Measurements from ENCODE around the gene ASPG.

Gene ASPG

GRCh38 chr14:104162495-104162894 is 77.0 kb downstream of the ASPG start:
- H2AFZ ChIP-seq (ENCODE audit: low read length), result no peak overlapping the region
- no peak overlapping the region for H3K4me2 ChIP-seq (ENCODE audit: low read depth, low read length)
- no peak overlapping the region for H3K4me3 ChIP-seq (ENCODE audit: low read length)
- H3K9ac ChIP-seq (ENCODE audit: low read length), result no peak overlapping the region
- H3K4me1 ChIP-seq (ENCODE audit: low read length), result no peaks in the 10 kb centered on the region
- H3K79me2 ChIP-seq (ENCODE audit: low read length), result no peaks in the 10 kb centered on the region
- no peak overlapping the region for H3K27ac ChIP-seq (ENCODE audit: low read length)
- no peak for DNase-seq
- H3K9me3 ChIP-seq (replicated peaks; ENCODE audit: insufficient read depth, low read length), result no peaks in the 10 kb centered on the region
- no peaks in the 10 kb centered on the region for H3F3A ChIP-seq (ENCODE audit: insufficient read depth, low read length)
- H3K27me3 ChIP-seq (replicated peaks; ENCODE audit: insufficient read depth, low read length), result peaks cover 5% of the 10 kb centered on the region; the same call in 1 of the 2 replicates
- H3K36me3 ChIP-seq (replicated peaks; ENCODE audit: insufficient read depth, low read length), result no peaks in the 10 kb centered on the region
- H4K20me1 ChIP-seq (ENCODE audit: insufficient read depth, low read length), result no peaks in the 10 kb centered on the region
- no peak for TF ChIP-seq CTCF (IDR thresholded peaks at IDR 0.05; ENCODE audit: low read length)
- no peak for TF ChIP-seq EZH2 (optimal IDR thresholded peaks at IDR 0.05; ENCODE audit: low read depth, low read length)
- no peak for TF ChIP-seq EZH2phosphoT487 (IDR thresholded peaks at IDR 0.05; ENCODE audit: low read length)
- no peaks in the 10 kb centered on the region for H3K9me2 ChIP-seq (replicated peaks; ENCODE audit: insufficient read depth, low read length)

- no peak overlapping the region for H3K27ac ChIP-seq (ENCODE audit: low read length)
- no peaks in the 10 kb centered on the region for H3K9me3 ChIP-seq (replicated peaks; ENCODE audit: insufficient read depth, low read length)
Observed at GRCh38 chr14:104163541-104163940, 78.0 kb downstream of the ASPG start.

GRCh38 chr14:104164041-104164440 is 78.5 kb downstream of the ASPG start:
- no peaks in the 10 kb centered on the region for H3K9me3 ChIP-seq (replicated peaks; ENCODE audit: insufficient read depth, low read length)

More at GRCh38 chr14:104163541-104163940, 78.0 kb downstream of the ASPG start:
- Histone ChIP-seq H3F3A (ENCODE audit: insufficient read depth, low read length) (no peaks in the 10 kb centered on the region), H4K20me1 (ENCODE audit: insufficient read depth, low read length) (no peaks in the 10 kb centered on the region), H3K9ac (ENCODE audit: low read length) (no peak overlapping the region), H3K79me2 (ENCODE audit: low read length) (no peaks in the 10 kb centered on the region), H3K4me3 (ENCODE audit: low read length) (no peak overlapping the region), H3K4me2 (ENCODE audit: low read depth, low read length) (no peak overlapping the region), H3K4me1 (ENCODE audit: low read length) (no peaks in the 10 kb centered on the region), H3K9me2 (replicated peaks; ENCODE audit: insufficient read depth, low read length) (no peaks in the 10 kb centered on the region), H3K27me3 (replicated peaks; ENCODE audit: insufficient read depth, low read length) (peaks cover 5% of the 10 kb centered on the region; the same call in 1 of the 2 replicates), H2AFZ (ENCODE audit: low read length) (no peak overlapping the region), H3K36me3 (replicated peaks; ENCODE audit: insufficient read depth, low read length) (no peaks in the 10 kb centered on the region)
- no peak for DNase-seq
- TF ChIP-seq EZH2phosphoT487 (IDR thresholded peaks at IDR 0.05; ENCODE audit: low read length) (no peak), CTCF (IDR thresholded peaks at IDR 0.05; ENCODE audit: low read length) (no peak), EZH2 (optimal IDR thresholded peaks at IDR 0.05; ENCODE audit: low read depth, low read length) (no peak)

GRCh38 chr14:104164512-104164911 is 79.0 kb downstream of the ASPG start:
- Histone ChIP-seq H3K4me3 (ENCODE audit: low read length) (no peak overlapping the region), H3K27me3 (replicated peaks; ENCODE audit: insufficient read depth, low read length) (peaks cover 4% of the 10 kb centered on the region; the same call in 1 of the 2 replicates), H3K4me2 (ENCODE audit: low read depth, low read length) (no peak overlapping the region), H3K27ac (ENCODE audit: low read length) (no peak overlapping the region), H3K79me2 (ENCODE audit: low read length) (no peaks in the 10 kb centered on the region), H3K9me2 (replicated peaks; ENCODE audit: insufficient read depth, low read length) (no peaks in the 10 kb centered on the region), H4K20me1 (ENCODE audit: insufficient read depth, low read length) (no peaks in the 10 kb centered on the region), H3K9me3 (replicated peaks; ENCODE audit: insufficient read depth, low read length) (no peaks in the 10 kb centered on the region), H3K4me1 (ENCODE audit: low read length) (no peaks in the 10 kb centered on the region), H3F3A (ENCODE audit: insufficient read depth, low read length) (no peaks in the 10 kb centered on the region), H2AFZ (ENCODE audit: low read length) (no peak overlapping the region), H3K36me3 (replicated peaks; ENCODE audit: insufficient read depth, low read length) (no peaks in the 10 kb centered on the region), H3K9ac (ENCODE audit: low read length) (no peak overlapping the region)
- DNase-seq, result no peak
- no peak for TF ChIP-seq CTCF (IDR thresholded peaks at IDR 0.05; ENCODE audit: low read length)
- no peak for TF ChIP-seq EZH2 (optimal IDR thresholded peaks at IDR 0.05; ENCODE audit: low read depth, low read length)
- no peak for TF ChIP-seq EZH2phosphoT487 (IDR thresholded peaks at IDR 0.05; ENCODE audit: low read length)

More at GRCh38 chr14:104164041-104164440, 78.5 kb downstream of the ASPG start:
- H4K20me1 ChIP-seq (ENCODE audit: insufficient read depth, low read length), result no peaks in the 10 kb centered on the region
- no peak overlapping the region for H2AFZ ChIP-seq (ENCODE audit: low read length)
- TF ChIP-seq EZH2phosphoT487 (IDR thresholded peaks at IDR 0.05; ENCODE audit: low read length), result no peak
- no peak for TF ChIP-seq EZH2 (optimal IDR thresholded peaks at IDR 0.05; ENCODE audit: low read depth, low read length)
- no peak overlapping the region for H3K27ac ChIP-seq (ENCODE audit: low read length)
- H3K4me1 ChIP-seq (ENCODE audit: low read length), result no peaks in the 10 kb centered on the region
- H3K27me3 ChIP-seq (replicated peaks; ENCODE audit: insufficient read depth, low read length), result peaks cover 4% of the 10 kb centered on the region; the same call in 1 of the 2 replicates
- no peak overlapping the region for H3K9ac ChIP-seq (ENCODE audit: low read length)
- H3K9me2 ChIP-seq (replicated peaks; ENCODE audit: insufficient read depth, low read length), result no peaks in the 10 kb centered on the region
- no peak for DNase-seq
- H3K4me3 ChIP-seq (ENCODE audit: low read length), result no peak overlapping the region
- H3K79me2 ChIP-seq (ENCODE audit: low read length), result no peaks in the 10 kb centered on the region
- H3K36me3 ChIP-seq (replicated peaks; ENCODE audit: insufficient read depth, low read length), result no peaks in the 10 kb centered on the region
- no peaks in the 10 kb centered on the region for H3F3A ChIP-seq (ENCODE audit: insufficient read depth, low read length)
- no peak overlapping the region for H3K4me2 ChIP-seq (ENCODE audit: low read depth, low read length)
